Smooth muscle cell (in vitro differentiated cells): ENCODE data around the gene DMXL1. TPM values are rescaled to one million over a fixed set of nuclear protein-coding genes. Genes with fewer than 3 reads are reported as not detected.
"Not testable (repeated sequence)": the region's sequence is repeated elsewhere in the genome, so short reads cannot be mapped to it uniquely, and the experiment has no call there.

Source experiments
- DNase-seq: peaks from one replicate; lab custom pipeline; 2025; ENCODE audit not compliant: unreplicated experiment; lab: John Stamatoyannopoulos, UW
- H2AFZ ChIP-seq: fragments of 200-600 bp; sonication (generic); 2 replicates; pipeline ENCODE4 v1.6.0; 2016; ENCODE audit warnings: antibody characterized with exemption, low read depth, mild to moderate bottlenecking
- H3F3A ChIP-seq: fragments of 200-600 bp; sonication (generic); 2 replicates; pipeline ENCODE4 v1.6.0; 2017; ENCODE audit warnings: antibody characterized with exemption, low read depth
- H3K27ac ChIP-seq: fragments of 200-600 bp; sonication (generic); 2 replicates; pipeline ENCODE4 v1.5.1; 2016; ENCODE audit warnings: low read depth, mild to moderate bottlenecking
- H3K27me3 ChIP-seq: fragments of 200-600 bp; sonication (generic); 2 replicates; pipeline ENCODE4 v1.6.1; 2016; ENCODE audit warnings: low read depth, mild to moderate bottlenecking
- H3K36me3 ChIP-seq: fragments of 200-600 bp; sonication (generic); 2 replicates; pipeline ENCODE4 v1.5.1; 2016; ENCODE audit warnings: low read depth
- H3K4me1 ChIP-seq: fragments of 200-600 bp; sonication (generic); 2 replicates; pipeline ENCODE4 v1.5.1; 2016; ENCODE audit warnings: low read depth
- H3K4me2 ChIP-seq: fragments of 200-600 bp; sonication (generic); 2 replicates; pipeline ENCODE4 v1.6.0; 2016; ENCODE audit warnings: mild to moderate bottlenecking
- H3K4me3 ChIP-seq: fragments of 200-600 bp; sonication (generic); 2 replicates; pipeline ENCODE4 v1.5.1; 2016; ENCODE audit warnings: mild to moderate bottlenecking
- H3K79me2 ChIP-seq: fragments of 200-600 bp; sonication (generic); 2 replicates; pipeline ENCODE4 v1.6.0; 2016; ENCODE audit warnings: low read depth, mild to moderate bottlenecking
- H3K9ac ChIP-seq: fragments of 200-600 bp; sonication (generic); 2 replicates; pipeline ENCODE4 v1.6.0; 2016; ENCODE audit warnings: low read depth
- H3K9me3 ChIP-seq: fragments of 200-600 bp; sonication (generic); replicated peaks from 2 replicates; pipeline ENCODE4 v1.5.1; 2016; ENCODE audit warnings: low read depth
- H4K20me1 ChIP-seq: fragments of 200-600 bp; sonication (generic); 2 replicates; pipeline ENCODE4 v1.6.0; 2016; ENCODE audit warnings: low read depth
- WGBS: methylation state at CpG from one replicate; pipeline ENCODE4 v1.1.7; 2016; ENCODE audit warnings: low lambda C conversion rate; 5-methylcytosine and 5-hydroxymethylcytosine counted together
- polyA plus RNA-seq: library from polyadenylated mRNA; unstranded; fragments of >200 nt; fragmentation: Nextera tagmentation; extraction: Ambion mirVana; gene quantifications from 2 replicates; pipeline ENCODE4 v1.2.1, GENCODE V29; 2016
- total RNA-seq: library from RNA; depleted of rRNA; stranded (reverse); fragments of >200 nt; gene quantifications from 2 replicates; pipeline ENCODE4 v1.2.3, GENCODE V29; 2014
- TF ChIP-seq, protein P1 (sequence below): fragments of 200-600 bp; sonication (generic); IDR thresholded peaks from 2 replicates; pipeline ENCODE4 v1.5.1; 2017; ENCODE audit warnings: borderline replicate concordance, mild to moderate bottlenecking, antibody characterized with exemption; ENCODE audit not compliant: insufficient read depth, poor library complexity, severe bottlenecking

The DMXL1 gene
- total and polyA plus RNA-seq, 2 experiments from 2014 or later, result 9.6 to 76.0 TPM

- no peak overlapping the region for H3K27ac ChIP-seq
- H3K4me1 ChIP-seq, result no peaks in the 10 kb centered on the region
- no peak overlapping the region for H3K9ac ChIP-seq
- no peak overlapping the region for H2AFZ ChIP-seq
- H4K20me1 ChIP-seq, result no peaks in the 10 kb centered on the region
- H3K27me3 ChIP-seq, result no peaks in the 10 kb centered on the region
- no peak overlapping the region for H3K4me3 ChIP-seq
- no peaks in the 10 kb centered on the region for H3F3A ChIP-seq
- no peak overlapping the region for H3K4me2 ChIP-seq
- H3K79me2 ChIP-seq, result no peaks in the 10 kb centered on the region
- peaks cover 4% of the 10 kb centered on the region for H3K36me3 ChIP-seq
- TF ChIP-seq, protein P1, sequence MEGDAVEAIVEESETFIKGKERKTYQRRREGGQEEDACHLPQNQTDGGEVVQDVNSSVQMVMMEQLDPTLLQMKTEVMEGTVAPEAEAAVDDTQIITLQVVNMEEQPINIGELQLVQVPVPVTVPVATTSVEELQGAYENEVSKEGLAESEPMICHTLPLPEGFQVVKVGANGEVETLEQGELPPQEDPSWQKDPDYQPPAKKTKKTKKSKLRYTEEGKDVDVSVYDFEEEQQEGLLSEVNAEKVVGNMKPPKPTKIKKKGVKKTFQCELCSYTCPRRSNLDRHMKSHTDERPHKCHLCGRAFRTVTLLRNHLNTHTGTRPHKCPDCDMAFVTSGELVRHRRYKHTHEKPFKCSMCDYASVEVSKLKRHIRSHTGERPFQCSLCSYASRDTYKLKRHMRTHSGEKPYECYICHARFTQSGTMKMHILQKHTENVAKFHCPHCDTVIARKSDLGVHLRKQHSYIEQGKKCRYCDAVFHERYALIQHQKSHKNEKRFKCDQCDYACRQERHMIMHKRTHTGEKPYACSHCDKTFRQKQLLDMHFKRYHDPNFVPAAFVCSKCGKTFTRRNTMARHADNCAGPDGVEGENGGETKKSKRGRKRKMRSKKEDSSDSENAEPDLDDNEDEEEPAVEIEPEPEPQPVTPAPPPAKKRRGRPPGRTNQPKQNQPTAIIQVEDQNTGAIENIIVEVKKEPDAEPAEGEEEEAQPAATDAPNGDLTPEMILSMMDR, result no peak
- no peak for DNase-seq
- H3K9me3 ChIP-seq, result no peaks in the 10 kb centered on the region
Observed at GRCh38 chr5:119229950-119230349, 159.1 kb downstream of the DMXL1 start.

DNA sequence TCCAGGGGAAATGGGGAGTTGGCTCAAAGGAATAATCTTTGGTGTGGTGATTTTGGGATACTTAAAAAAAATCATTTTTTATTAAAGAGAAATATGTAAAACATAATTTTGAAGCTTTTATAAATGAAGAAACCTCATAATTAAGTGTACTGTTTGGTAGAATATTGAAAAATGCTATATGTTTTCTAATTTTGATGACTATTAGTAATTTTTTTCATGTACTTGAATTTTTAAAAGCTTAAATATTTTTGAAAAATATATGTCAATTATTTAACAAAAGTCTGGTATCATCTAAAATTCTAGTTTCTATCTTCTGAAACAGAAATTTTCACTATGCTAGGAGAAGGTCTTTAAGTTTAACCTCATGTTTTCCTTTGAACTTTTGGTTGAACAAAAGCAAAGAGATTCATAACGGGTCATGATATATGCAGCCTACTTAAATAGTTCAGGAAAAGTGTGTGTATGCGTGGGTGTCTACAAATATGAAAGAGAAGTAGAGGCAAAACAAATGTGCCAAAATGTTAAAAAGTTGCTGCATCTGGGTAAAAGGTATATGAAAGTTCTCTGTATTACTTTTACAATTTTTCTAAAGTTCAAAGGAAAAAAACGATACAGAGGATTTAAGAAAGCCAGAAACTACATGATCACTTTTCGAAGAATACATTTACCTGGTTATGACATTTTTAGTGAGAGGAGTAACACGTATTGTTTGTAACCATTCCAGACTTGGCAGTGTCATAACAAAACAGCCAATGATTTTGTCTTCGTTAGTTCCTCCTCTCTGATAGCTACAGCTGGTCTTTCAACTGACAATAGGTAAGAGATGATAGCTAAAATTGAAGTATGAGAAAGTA lies 167.6 kb downstream of the DMXL1 start:
- TF ChIP-seq, protein P1, result no peak
- H4K20me1 ChIP-seq, result no peaks in the 10 kb centered on the region
- H3K27me3 ChIP-seq, result no peaks in the 10 kb centered on the region
- H3K4me1 ChIP-seq, result no peaks in the 10 kb centered on the region
- H3K4me3 ChIP-seq, result no peak overlapping the region
- H3K9me3 ChIP-seq, result no peaks in the 10 kb centered on the region
- H3K27ac ChIP-seq, result no peak overlapping the region
- H3K4me2 ChIP-seq, result no peak overlapping the region
- 90% methylated on average over 6 of the region's 6 CpGs for WGBS
- H3K9ac ChIP-seq, result no peak overlapping the region
- peaks cover 6% of the 10 kb centered on the region for H3K36me3 ChIP-seq
- DNase-seq, result no peak
- no peaks in the 10 kb centered on the region for H3K79me2 ChIP-seq
- no peaks in the 10 kb centered on the region for H3F3A ChIP-seq
- H2AFZ ChIP-seq, result no peak overlapping the region

DNA sequence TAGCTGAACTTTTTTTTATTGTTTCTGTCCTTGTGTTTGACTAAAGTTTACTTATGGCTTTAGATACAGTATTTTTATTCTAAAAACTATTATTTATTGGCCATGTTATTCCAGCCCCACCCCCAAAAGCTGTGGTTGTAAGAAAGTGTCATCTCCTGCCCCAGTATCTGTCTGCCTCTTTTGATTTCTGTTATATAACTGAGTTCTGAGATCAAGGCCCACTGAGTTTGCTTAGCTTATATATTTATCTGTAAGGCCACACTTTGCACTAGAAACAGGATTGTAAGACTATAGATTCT lies 168.2 kb downstream of the DMXL1 start:
- H3K36me3 ChIP-seq, result peaks cover 6% of the 10 kb centered on the region
- H3K4me1 ChIP-seq, result no peaks in the 10 kb centered on the region
- H3K27ac ChIP-seq, result no peak overlapping the region
- no peak overlapping the region for H2AFZ ChIP-seq
- no peak overlapping the region for H3K9ac ChIP-seq
- TF ChIP-seq, protein P1, result no peak
- H3K4me3 ChIP-seq, result no peak overlapping the region
- no peak overlapping the region for H3K4me2 ChIP-seq
- no peaks in the 10 kb centered on the region for H4K20me1 ChIP-seq
- no peaks in the 10 kb centered on the region for H3K27me3 ChIP-seq
- DNase-seq, result no peak
- H3F3A ChIP-seq, result no peaks in the 10 kb centered on the region
- H3K9me3 ChIP-seq, result no peaks in the 10 kb centered on the region
- no peaks in the 10 kb centered on the region for H3K79me2 ChIP-seq

DNA sequence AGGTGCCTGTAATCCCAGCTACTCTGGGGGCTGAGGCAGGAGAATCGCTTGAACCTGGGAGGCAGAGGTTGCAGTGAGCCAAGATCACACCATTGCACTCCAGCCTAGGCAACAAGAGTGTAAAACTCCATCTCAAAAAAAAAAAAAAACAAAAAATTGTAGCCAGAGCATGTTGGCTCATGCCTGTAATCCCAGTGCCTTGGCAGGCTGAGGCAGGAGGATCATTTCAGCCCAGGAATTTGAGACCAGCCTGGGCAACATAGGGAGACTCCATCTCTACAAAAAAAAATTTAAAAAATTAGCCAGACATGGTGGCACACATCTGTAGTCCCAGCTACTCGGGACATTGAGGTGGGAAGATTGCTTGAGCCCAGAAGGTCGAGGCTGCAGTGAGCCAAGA lies 168.9 kb downstream of the DMXL1 start:
- 99% methylated on average over 3 of the region's 3 CpGs for WGBS

More for the DNA sequence above, 168.9 kb downstream of the DMXL1 start:
- H3K27ac ChIP-seq, H3K4me1 ChIP-seq, H3F3A ChIP-seq, H3K9ac ChIP-seq, H4K20me1 ChIP-seq, H3K36me3 ChIP-seq, H3K4me3 ChIP-seq, H3K27me3 ChIP-seq, H3K9me3 ChIP-seq, H3K79me2 ChIP-seq, DNase-seq, H2AFZ ChIP-seq, H3K4me2 ChIP-seq: not testable (repeated sequence)
